Measurements from ENCODE around the gene NFE2L1. TPM values are rescaled to one million over a fixed set of nuclear protein-coding genes. Genes with fewer than 3 reads are reported as not detected.
"Not testable (repeated sequence)": the region's sequence is repeated elsewhere in the genome, so short reads cannot be mapped to it uniquely, and the experiment has no call there.

The NFE2L1 gene
- total RNA-seq, 1 experiment from 2014 or later = 123 TPM

- not testable (repeated sequence) for DNase-seq (ENCODE audit: low read depth)
These were observed 19.6 kb downstream of the NFE2L1 start for GRCh38 chr17:48067808-48068207.

GRCh38 chr17:48068491-48068961 lies 20.4 kb downstream of the NFE2L1 start:
- DNase-seq (ENCODE audit: low read depth) = peak; percentile 60

- DNase-seq (ENCODE audit: low read depth) = no peak
These were observed 22.0 kb downstream of the NFE2L1 start for GRCh38 chr17:48070195-48070594.

GRCh38 chr17:48071654-48072053 lies 23.5 kb downstream of the NFE2L1 start:
- DNase-seq (ENCODE audit: low read depth) = no peak

GRCh38 chr17:48072811-48073210 lies 24.7 kb downstream of the NFE2L1 start:
- not testable (repeated sequence) for DNase-seq (ENCODE audit: low read depth)

- DNase-seq (ENCODE audit: low read depth) = not testable (repeated sequence)
These were observed 25.5 kb downstream of the NFE2L1 start for GRCh38 chr17:48073566-48074094.

- peak; percentile 81 for DNase-seq (ENCODE audit: low read depth)
These were observed 26.3 kb downstream of the NFE2L1 start for GRCh38 chr17:48074322-48075081.

- not testable (repeated sequence) for DNase-seq (ENCODE audit: low read depth)
These were observed 29.0 kb downstream of the NFE2L1 start for GRCh38 chr17:48077152-48077551.

- DNase-seq (ENCODE audit: low read depth) = no peak
These were observed 33.7 kb downstream of the NFE2L1 start for GRCh38 chr17:48081858-48082257.

- DNase-seq (ENCODE audit: low read depth) = no peak
These were observed 36.8 kb downstream of the NFE2L1 start for GRCh38 chr17:48084932-48085331.

- DNase-seq (ENCODE audit: low read depth) = no peak
These were observed 45.3 kb downstream of the NFE2L1 start for GRCh38 chr17:48093341-48094045.

- no peak for DNase-seq (ENCODE audit: low read depth)
These were observed 47.5 kb downstream of the NFE2L1 start for GRCh38 chr17:48095611-48096010.

GRCh38 chr17:48100160-48100559 lies 52.0 kb downstream of the NFE2L1 start:
- no peak for DNase-seq (ENCODE audit: low read depth)

GRCh38 chr17:48100591-48101011 lies 52.4 kb downstream of the NFE2L1 start:
- peak; percentile 44 for DNase-seq (ENCODE audit: low read depth)

- peak; percentile 95 for DNase-seq (ENCODE audit: low read depth)
These were observed 53.0 kb downstream of the NFE2L1 start, which contains the start of gene CBX1 for GRCh38 chr17:48101012-48101720. Gene CBX1 (minus strand): TSS chr17:48101478. CDS start chr17:48077004, 24,474 bp downstream.

GRCh38 chr17:48102043-48102750 lies 54.0 kb downstream of the NFE2L1 start:
- no peak for DNase-seq (ENCODE audit: low read depth)

GRCh38 chr17:48102798-48103715 lies 54.9 kb downstream of the NFE2L1 start:
- DNase-seq (ENCODE audit: low read depth) = no peak

- no peak for DNase-seq (ENCODE audit: low read depth)
These were observed 56.3 kb downstream of the NFE2L1 start for GRCh38 chr17:48104440-48104839.

- no peak for DNase-seq (ENCODE audit: low read depth)
These were observed 58.6 kb downstream of the NFE2L1 start for GRCh38 chr17:48106802-48107136.

Data from LHCN-M2 (cell line).